ENCODE data around the gene FAM120C. TPM values are rescaled to one million over a fixed set of nuclear protein-coding genes. Genes with fewer than 3 reads are reported as not detected.

The FAM120C gene
- total RNA-seq, 2 experiments from 2014 or later = 12.9 to 14.7 TPM

GRCh38 chrX:54043541-54044125, 139.4 kb downstream of the FAM120C start:
- POLR2A ChIA-PET = interaction anchor here (1.2 to 3.3 kb wide), 4 partner anchors 139 to 596 kb away, joined by 4 to 30 read pairs (median 6); partner anchors contain the start of genes FAM120C and HUWE1
- Mint-ChIP-seq H3K27ac (peak overlapping the region; percentile 96), H3K36me3 (peaks cover 3% of the 10 kb centered on the region), H3K27me3 (no peaks in the 10 kb centered on the region), H3K4me1 (peaks cover 12% of the 10 kb centered on the region), H3K9me3 (no peaks in the 10 kb centered on the region), H3K4me3 (peak overlapping the region; percentile 95)
- DNase-seq (peak; percentile 66), ATAC-seq (ENCODE audit: low read depth) (no peak)

DNA sequence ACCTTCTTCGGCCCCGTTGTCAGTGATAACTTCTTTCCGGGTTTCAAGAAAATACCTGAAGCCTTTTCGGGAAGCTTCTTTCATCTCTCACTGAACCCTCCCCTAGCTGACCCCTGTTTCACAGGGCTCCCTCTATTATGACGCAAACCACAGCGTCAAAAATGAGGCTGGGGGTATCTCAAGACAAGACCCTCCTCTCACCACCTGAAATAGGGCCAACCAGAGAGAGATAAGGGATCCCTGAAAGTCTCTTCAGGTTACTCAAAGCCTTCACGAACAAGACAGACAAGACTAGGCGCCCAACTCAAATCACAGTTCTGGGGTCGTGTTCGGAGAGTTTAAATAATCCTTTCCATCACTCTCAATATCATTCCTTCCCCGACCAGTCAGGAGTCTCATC, 140.0 kb downstream of the FAM120C start:
- POLR2A ChIA-PET = interaction anchor here (1.2 to 3.3 kb wide), 4 partner anchors 140 to 597 kb away, joined by 4 to 30 read pairs (median 6); partner anchors contain the start of genes FAM120C and HUWE1
- ATAC-seq (ENCODE audit: low read depth) (no peak), DNase-seq (no peak)
- Mint-ChIP-seq H3K36me3 (peaks cover 3% of the 10 kb centered on the region), H3K27me3 (no peaks in the 10 kb centered on the region), H3K4me3 (peak overlapping the region; percentile 95), H3K27ac (peak overlapping the region; percentile 96), H3K4me1 (peaks cover 12% of the 10 kb centered on the region), H3K9me3 (no peaks in the 10 kb centered on the region)

GRCh38 chrX:54042609-54043021, 140.4 kb downstream of the FAM120C start:
- H3K27ac Mint-ChIP-seq = peak overlapping the region; percentile 96
- ATAC-seq (ENCODE audit: low read depth) (no peak), DNase-seq (peak; percentile 37)
- POLR2A ChIA-PET = interaction anchor here (1.2 to 3.3 kb wide), 3 partner anchors 140 to 597 kb away, joined by 4 to 30 read pairs (median 7); partner anchors contain the start of gene FAM120C
- H3K4me3 Mint-ChIP-seq = peak overlapping the region; percentile 95
- H3K36me3 Mint-ChIP-seq = peaks cover 3% of the 10 kb centered on the region
- H3K9me3 Mint-ChIP-seq = no peaks in the 10 kb centered on the region
- H3K4me1 Mint-ChIP-seq = peaks cover 12% of the 10 kb centered on the region
- no peaks in the 10 kb centered on the region for H3K27me3 Mint-ChIP-seq

DNA sequence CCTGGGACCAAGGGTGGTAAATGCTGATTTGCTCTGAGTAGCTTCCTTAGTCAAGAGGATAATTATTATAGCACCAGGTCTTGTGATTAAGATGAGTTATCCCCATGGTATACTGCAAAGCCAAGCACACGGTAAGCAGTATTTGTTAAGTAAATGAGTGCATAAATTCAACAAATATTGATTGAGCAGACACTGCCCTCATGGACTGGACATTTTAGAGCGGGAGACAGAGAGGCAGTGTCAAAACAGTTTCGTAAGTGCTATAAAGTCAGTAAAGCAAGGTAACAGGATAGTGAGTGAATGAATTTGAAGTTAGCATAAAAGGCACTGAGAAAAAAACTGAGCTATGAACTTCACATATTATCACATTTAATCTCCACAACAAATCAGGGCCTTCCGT, 152.7 kb downstream of the FAM120C start:
- POLR2A ChIA-PET = no interaction called here
- no peaks in the 10 kb centered on the region for H3K27me3 Mint-ChIP-seq
- H3K4me3 Mint-ChIP-seq = no peak overlapping the region
- H3K9me3 Mint-ChIP-seq = no peaks in the 10 kb centered on the region
- ATAC-seq (ENCODE audit: low read depth) (no peak), DNase-seq (no peak)
- no peak overlapping the region for H3K27ac Mint-ChIP-seq
- H3K36me3 Mint-ChIP-seq = peaks cover 35% of the 10 kb centered on the region
- H3K4me1 Mint-ChIP-seq = peaks cover 5% of the 10 kb centered on the region

DNA sequence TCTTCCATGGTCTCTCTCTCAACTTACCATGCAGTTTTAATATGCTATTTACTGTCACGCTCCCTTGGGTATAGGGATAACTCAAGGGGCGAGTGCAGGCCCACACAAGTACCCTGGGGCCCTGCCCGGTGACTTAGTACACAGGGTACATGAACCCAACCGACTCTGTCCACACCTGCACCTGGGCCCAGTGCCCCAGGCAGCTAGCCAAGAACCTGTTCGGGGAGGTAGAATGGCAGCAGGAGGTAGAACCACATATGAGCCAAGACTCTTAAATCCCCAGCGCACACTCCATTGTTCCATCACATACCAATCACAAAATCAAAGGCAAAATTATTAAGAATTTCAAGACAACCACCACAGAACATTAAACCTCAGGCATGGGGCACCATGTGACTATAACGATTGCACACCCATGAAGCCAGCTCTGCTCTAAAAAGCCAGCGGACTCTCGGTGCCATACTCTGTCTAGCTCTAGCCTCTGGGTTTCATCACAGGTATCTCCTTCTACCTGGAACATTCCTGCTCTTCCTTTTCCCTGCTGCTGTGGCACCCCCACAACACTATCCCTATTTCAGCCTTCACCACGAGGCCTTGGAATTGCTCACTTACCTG, 153.4 kb downstream of the FAM120C start:
- no peak overlapping the region for H3K4me3 Mint-ChIP-seq
- no peak overlapping the region for H3K27ac Mint-ChIP-seq
- ATAC-seq (ENCODE audit: low read depth) (no peak), DNase-seq (no peak)
- H3K4me1 Mint-ChIP-seq = peaks cover 6% of the 10 kb centered on the region
- no peaks in the 10 kb centered on the region for H3K27me3 Mint-ChIP-seq
- peaks cover 34% of the 10 kb centered on the region for H3K36me3 Mint-ChIP-seq
- no peaks in the 10 kb centered on the region for H3K9me3 Mint-ChIP-seq
- POLR2A ChIA-PET = no interaction called here

GRCh38 chrX:54024350-54024749, 158.7 kb downstream of the FAM120C start:
- no peak overlapping the region for H3K4me3 Mint-ChIP-seq
- no peaks in the 10 kb centered on the region for H3K9me3 Mint-ChIP-seq
- DNase-seq (no peak), ATAC-seq (ENCODE audit: low read depth) (no peak)
- POLR2A ChIA-PET = no interaction called here
- H3K4me1 Mint-ChIP-seq = peaks cover 6% of the 10 kb centered on the region
- peaks cover 28% of the 10 kb centered on the region for H3K36me3 Mint-ChIP-seq
- H3K27ac Mint-ChIP-seq = no peak overlapping the region
- no peaks in the 10 kb centered on the region for H3K27me3 Mint-ChIP-seq

Other genes starting within 250 kb of the FAM120C start
- gene PHF8, start 138.8 kb downstream of the FAM120C start, total RNA-seq = 10 to 100 TPM; 46.9 to 47.2 TPM
- under 1 TPM; 0.26 to 0.33 TPM for gene WNK3, start 174.8 kb upstream of the FAM120C start, total RNA-seq

All from activated naive CD8-positive, alpha-beta T cell treated with anti-CD3 and anti-CD28 coated beads, Interleukin-2, amount 10 ng/mL, durations not matched to agents 7 days and 5 days (primary cell).